Measurements from ENCODE around the gene PDPK1.
"Not testable (repeated sequence)": the region's sequence is repeated elsewhere in the genome, so short reads cannot be mapped to it uniquely, and the experiment has no call there.

The PDPK1 gene

DNA sequence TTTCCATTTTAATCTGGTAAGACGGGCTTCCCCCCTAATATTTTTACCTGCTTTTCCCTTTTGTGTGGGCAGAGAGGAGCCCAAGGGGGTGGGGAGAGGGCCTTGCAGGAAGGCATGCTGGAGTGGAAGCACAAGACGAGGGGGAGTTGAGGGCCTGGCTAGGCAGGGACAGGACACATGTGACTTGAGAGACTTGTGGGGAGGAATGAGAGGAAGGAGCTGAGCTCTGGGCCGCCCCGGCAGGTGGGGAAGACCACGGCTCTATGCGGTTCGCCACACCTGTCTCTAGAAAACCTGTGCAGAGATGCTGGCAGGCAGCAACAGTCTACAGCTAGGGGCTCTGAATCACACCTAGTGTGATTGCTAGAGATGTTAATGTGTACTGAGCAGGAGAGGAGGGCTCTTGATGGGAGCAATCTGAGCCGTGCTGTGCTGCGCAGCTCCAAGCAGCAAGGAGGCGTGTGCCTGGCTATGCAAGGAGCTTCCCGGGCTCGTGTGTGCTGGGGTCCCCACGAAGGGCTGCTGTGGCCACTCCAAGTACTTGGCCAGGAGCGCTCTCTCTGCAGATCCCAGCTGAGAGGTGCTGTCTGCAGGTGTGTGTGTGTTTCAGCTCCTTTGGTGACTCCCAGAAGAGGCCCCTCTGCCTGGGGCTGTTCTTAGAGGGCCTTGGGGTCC, 50.2 kb downstream of the PDPK1 start:
- DNase-seq (ENCODE audit: low spot score): no peak

- DNase-seq (ENCODE audit: low spot score): no peak
These were observed 53.8 kb downstream of the PDPK1 start for GRCh38 chr16:2591476-2592240.

DNA sequence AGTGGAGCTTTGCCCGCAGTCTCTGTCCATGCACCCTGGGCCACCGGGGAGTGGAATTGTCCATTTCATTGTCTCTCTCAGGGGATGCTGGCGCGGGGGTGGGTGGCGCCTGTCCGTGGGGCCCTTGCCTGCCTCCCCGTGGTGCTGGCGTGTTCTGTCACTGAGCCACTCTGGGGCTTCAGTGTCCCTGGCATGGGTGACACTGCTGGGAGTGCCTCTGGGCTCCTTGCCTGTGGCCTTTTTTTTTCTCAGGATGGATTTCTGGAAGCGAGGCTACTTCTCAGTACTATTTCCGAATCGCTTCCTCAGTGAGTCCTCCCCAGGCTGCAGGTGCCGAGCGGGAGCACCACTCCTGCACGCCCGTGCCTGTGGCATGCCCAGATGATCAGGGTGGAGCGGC, 55.0 kb downstream of the PDPK1 start:
- DNase-seq (ENCODE audit: low spot score): no peak

DNA sequence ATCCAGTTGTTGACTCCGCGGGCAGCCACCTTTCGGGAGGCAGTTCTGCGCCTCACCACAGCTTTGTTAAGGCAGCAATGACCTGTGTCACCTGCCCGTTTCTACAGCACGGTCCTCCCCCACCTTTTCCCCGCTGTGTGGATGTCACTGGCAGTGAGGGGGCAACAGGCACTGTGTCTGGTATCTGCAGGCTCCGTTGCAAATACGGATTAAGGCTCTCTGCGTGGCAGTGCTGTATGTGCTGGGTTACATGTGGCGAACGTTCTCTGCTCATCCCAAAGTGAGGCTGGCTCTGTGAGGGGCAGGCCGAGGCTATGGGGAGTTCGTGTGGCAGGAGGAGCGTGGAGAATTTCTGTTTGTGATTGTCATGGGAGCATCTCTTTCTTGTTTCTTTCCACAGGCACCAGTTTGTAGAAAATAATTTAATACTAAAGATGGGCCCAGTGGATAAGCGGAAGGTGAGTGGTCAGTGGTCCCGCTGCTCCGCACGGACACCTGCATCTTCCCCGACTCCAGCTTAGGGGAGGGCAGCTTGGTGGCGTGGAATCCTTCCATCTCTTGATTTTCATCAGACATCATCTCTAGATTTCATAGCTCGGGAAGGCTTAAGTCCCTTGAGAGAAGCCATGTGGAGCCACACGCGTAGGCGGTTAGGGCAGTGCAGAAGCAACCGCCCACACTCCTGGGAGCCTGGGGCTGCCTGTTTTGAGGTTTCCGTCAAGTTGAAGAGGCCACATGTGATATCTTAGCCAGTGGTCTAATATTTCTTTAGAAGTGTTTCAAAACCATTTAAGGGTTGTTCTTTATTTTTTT, 57.8 kb downstream of the PDPK1 start:
- DNase-seq (ENCODE audit: low spot score): no peak

DNA sequence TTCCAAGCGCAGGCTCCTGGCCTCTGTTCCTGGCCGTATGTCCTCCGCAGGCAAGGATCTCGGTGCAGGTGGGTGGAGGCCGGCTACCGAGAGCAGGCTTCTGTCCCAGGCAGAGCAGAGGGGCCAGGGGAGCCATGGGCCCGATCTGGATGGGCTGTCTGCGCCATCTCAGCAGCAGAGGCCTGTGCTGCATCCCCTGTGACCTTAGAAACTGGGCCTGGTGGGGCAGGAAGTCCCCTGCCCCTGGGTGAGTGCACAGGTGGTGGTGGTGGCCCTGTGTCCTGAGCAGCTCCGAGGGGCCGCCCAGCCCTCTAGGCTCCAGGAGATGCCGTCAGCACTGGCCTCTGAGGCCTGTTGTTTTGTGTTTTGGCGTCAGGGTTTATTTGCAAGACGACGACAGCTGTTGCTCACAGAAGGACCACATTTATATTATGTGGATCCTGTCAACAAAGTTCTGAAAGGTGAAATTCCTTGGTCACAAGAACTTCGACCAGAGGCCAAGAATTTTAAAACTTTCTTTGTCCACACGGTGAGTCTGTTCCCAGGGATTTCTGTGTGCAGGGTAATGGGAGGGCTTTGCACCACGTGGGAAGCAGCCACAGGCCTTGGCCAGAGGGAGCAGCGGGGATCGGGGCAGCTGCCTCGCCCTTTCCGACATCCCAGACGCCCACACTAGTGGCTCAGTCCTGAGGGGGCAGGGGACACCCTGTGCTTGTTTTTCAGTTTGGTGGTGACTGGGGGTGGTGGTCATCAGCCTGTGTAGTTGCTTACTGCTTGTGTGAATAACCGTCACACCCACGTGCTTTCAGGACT, 59.1 kb downstream of the PDPK1 start:
- no peak for DNase-seq (ENCODE audit: low spot score)

DNA sequence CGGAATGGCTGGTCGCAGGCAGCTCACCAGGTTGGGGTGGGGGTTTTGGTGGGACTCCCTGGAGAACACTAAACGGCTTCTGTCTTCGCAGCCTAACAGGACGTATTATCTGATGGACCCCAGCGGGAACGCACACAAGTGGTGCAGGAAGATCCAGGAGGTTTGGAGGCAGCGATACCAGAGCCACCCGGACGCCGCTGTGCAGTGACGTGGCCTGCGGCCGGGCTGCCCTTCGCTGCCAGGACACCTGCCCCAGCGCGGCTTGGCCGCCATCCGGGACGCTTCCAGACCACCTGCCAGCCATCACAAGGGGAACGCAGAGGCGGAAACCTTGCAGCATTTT, 59.7 kb downstream of the PDPK1 start:
- no peak for DNase-seq (ENCODE audit: low spot score)

GRCh38 chr16:2598133-2598641, 60.4 kb downstream of the PDPK1 start:
- DNase-seq (ENCODE audit: low spot score): no peak

- DNase-seq (ENCODE audit: low spot score): no peak
These were observed 60.9 kb downstream of the PDPK1 start for GRCh38 chr16:2598723-2599122.

- DNase-seq (ENCODE audit: low spot score): not testable (repeated sequence)
These were observed 61.3 kb downstream of the PDPK1 start for GRCh38 chr16:2599165-2599564.

GRCh38 chr16:2599785-2600184, 62.0 kb downstream of the PDPK1 start:
- not testable (repeated sequence) for DNase-seq (ENCODE audit: low spot score)

GRCh38 chr16:2601301-2602025, 63.6 kb downstream of the PDPK1 start:
- DNase-seq (ENCODE audit: low spot score): not testable (repeated sequence)

DNA sequence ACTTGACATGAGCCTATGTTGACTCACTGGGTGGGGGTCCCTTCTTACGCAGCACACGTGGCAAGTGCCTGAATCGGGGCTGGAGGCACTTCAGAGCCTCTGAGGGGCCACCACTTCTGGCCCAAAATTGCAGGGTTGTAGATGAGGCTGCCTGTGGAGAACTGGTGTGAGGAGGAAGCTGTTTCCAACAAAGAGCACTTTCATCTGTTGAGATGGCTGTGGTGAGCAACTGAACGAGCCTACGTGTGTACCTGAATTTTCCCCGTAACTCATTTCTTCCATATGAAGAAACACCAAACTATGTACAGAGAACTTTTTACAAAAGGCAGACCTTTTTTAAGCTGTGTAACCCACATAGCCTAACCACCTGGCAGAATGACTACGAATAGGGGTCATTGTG, 64.4 kb downstream of the PDPK1 start:
- not testable (repeated sequence) for DNase-seq (ENCODE audit: low spot score)

DNA sequence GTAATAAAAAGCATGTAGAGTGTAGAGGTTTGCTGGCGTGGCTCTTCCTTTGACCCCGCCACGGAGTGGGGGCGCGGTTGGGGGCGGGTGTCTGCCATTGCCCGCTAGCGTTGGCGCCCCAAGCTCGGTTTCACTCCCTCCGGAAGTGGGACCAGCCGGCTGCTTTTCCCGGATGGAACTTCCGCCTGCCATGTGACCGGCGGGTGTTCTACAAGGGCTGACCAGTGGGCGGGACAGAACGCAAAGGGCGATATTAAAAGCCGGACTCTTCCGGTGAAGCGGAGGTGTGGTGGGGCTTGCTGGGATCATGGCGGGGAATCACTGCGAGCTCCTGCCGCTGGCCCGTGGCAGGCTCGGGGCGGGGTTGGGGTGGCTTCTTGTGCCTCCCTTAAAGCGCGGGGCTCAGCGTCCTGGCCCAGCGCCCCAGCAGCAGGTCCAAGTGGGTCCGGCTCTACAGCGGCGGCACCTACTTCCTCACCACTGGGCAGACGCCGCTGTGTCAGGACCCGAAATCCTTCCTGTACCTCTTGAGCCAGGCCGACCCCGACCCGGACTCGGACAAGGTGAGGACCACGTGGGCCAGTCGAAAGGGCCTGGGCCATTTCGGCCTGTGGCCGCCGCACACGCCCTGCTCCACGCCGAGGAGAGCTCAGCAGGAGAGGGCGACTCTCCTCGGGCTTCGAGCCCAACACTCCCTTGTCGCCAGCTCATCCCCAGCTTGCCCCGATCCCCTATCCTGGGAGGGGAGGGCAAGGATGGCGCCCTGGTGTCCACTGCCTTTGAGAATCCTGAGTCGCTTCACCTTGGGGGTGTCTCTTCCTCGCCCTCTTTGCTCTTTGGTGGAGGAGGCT, 65.6 kb downstream of the PDPK1 start:
- DNase-seq (ENCODE audit: low spot score): peak; percentile 85

- not testable (repeated sequence) for DNase-seq (ENCODE audit: low spot score)
These were observed 66.2 kb downstream of the PDPK1 start for GRCh38 chr16:2604016-2604369.

DNA sequence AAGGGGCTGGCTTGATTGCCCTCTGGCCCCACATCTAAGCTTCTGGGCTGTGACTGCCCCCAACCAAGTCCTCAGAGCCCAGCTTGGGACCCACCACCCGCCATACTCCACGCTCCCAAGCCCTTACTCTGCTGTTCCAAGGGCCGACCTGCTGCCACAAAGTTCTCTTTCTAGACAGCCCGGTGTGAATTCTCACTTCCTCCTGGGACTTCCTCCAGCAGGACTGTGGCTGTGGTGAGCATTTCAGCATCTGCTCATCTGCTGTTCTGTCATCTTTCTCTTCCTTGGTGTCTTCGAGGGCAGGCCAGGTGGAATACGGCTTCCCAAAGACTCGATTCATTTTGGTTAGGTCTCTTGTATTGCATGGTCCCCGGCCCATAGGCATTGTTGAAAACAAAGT, 69.0 kb downstream of the PDPK1 start:
- DNase-seq (ENCODE audit: low spot score): not testable (repeated sequence)

- DNase-seq (ENCODE audit: low spot score): not testable (repeated sequence)
These were observed 71.5 kb downstream of the PDPK1 start for GRCh38 chr16:2609345-2609744.

DNA sequence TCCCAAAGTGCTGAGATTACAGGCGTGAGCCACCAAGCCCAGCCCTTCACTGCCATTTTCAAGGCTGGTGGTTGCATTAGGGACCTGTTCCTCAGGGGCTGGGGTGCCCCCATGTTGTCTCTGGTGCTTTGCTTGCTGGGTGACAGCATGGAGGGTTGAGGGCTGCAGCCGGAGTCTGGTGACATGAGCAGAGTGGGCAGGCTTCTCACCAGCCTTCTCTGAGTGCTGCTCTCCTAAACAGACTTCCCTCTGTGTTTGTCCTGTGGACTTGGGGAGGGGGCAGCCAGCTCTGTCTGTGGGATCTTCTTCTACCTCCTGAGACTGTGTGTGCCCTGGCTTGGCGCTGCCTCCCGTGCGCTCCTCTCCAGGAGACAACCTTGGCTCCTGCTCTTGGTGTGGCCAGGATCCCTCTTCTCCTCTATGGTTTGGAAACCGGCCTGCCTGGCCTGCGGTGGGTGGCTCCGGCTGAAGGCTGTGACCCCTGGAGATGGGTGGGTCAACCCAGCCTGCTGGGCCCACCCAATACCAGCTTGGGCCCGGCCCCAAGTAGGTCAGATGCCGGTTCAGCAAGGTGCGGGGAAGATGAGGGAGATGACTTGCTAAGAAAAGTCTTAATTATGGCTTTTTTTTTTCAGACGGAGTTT, 72.1 kb downstream of the PDPK1 start:
- no peak for DNase-seq (ENCODE audit: low spot score)

DNA sequence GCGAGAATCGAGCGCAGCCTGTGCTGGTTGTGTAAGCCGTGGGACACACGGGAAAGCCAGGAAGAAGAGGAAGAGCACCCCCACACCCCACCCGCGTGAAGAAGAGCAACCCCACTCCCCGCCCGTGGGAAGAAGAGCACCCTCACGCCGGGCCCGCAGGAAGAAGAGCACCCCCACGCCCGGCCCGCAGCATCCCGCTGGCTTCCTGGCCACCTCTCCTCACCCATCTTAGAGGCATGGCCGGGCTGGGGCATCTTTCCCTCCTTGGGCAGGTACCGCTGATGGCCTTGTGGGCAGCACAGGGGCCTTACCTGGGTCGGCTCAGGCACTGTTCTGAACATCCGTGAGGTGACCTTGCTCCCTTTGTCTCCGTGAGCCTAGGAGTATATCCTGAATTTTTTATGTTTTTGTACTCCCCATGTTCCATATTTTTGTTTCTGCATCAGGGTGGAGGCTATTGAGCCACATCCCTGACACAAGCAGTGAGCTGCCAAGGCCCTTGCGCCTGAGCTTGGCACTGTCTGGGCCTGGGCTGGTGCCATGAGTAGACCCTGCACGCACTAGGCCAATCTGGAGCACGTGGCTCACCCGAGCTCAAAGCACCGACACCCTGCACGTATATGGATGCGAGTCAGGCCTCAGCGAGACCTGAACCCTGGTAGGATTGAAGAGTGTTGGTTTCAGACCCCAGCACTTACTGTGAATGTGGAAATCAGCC, 73.1 kb downstream of the PDPK1 start:
- DNase-seq (ENCODE audit: low spot score): no peak

DNA sequence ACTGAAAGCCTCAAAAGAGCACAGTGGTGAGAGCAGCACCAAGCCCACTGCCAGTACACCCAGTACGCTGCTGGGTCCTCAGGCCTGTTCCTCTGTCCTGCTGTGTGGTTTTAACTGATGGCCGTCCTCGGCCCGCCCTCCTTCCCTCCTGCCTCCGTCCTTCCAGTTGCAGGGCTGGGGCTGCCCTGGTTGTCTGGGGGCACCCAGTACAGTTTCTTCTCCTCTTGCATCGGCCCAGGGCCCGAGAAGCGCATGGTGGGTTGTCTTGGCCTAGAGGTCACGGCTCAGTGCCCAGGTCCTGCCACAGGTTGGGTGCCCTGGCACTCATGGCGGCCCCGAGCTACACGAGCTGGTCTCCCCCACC, 73.7 kb downstream of the PDPK1 start:
- no peak for DNase-seq (ENCODE audit: low spot score)
